ENCODE measurements around the gene CYP19A1. TPM values are rescaled to one million over a fixed set of nuclear protein-coding genes. Genes with fewer than 3 reads are reported as not detected.

CYP19A1 gene
- polyA plus RNA-seq, 1 of the 3 experiments (the other 2 are of a cell fraction), result 0.03 TPM

- 85% methylated on average over 9 of the region's 9 CpGs for WGBS (ENCODE audit: low lambda C conversion rate)
- H2AFZ ChIP-seq (ENCODE audit: low read depth), result no peak overlapping the region
- POLR2A ChIA-PET, result no interaction called here
Measured at GRCh38 chr15:51163843-51164242, 174.6 kb downstream of the CYP19A1 start.

More at GRCh38 chr15:51163843-51164242, 174.6 kb downstream of the CYP19A1 start:
- CTCF ChIA-PET, result interaction anchor here (0.8 to 16.3 kb wide), 36 partner anchors 14 to 612 kb away, joined by 3 to 284 read pairs (median 6); no protein-coding TSS in a partner anchor
- peaks cover 0 to 6% of the 10 kb centered on the region in 2 experiments; a peak in 2 of 4 replicates for H3K4me1 ChIP-seq (ENCODE audit: control insufficient read depth in 1 of 2, insufficient read depth in 2 of 2, low read depth in 1 of 2, low read length in 1 of 2)
- no peak for DNase-seq
- no peaks in the 10 kb centered on the region for H3K79me2 ChIP-seq (ENCODE audit: insufficient read depth)
- H3K4me3 ChIP-seq (ENCODE audit: low read depth in 2 of 2, low read length in 1 of 2), result no peak overlapping the region
- H3K27ac ChIP-seq (ENCODE audit: low read depth in 2 of 2, low read length in 1 of 2), result no peak overlapping the region
- H3K4me2 ChIP-seq, result no peak overlapping the region
- H3K9me3 ChIP-seq, result no peaks in the 10 kb centered on the region
- H4K20me1 ChIP-seq (ENCODE audit: insufficient read depth), result no peaks in the 10 kb centered on the region
- no peaks in the 10 kb centered on the region for H3F3A ChIP-seq (replicated peaks; ENCODE audit: insufficient read depth)
- TF ChIP-seq GATA2 (CRISPR knock-in tag; IDR thresholded peaks at IDR 0.05) (no peak), ELF1 (IDR thresholded peaks at IDR 0.05) (no peak), RFX5 (IDR thresholded peaks at IDR 0.05; ENCODE audit: low read length) (no peak), PBX3 (IDR thresholded peaks at IDR 0.05) (no peak), TCF12 (IDR thresholded peaks at IDR 0.05) (no peak), POLR2AphosphoS5 (IDR thresholded peaks at IDR 0.05; ENCODE audit: low read depth, low read length) (no peak), IRF3 (IDR thresholded peaks at IDR 0.05; ENCODE audit: low read depth, low read length) (no peak), SMC3 (IDR thresholded peaks at IDR 0.05; ENCODE audit: low read depth, low read length) (no peak)
- TF ChIP-seq, protein P1, sequence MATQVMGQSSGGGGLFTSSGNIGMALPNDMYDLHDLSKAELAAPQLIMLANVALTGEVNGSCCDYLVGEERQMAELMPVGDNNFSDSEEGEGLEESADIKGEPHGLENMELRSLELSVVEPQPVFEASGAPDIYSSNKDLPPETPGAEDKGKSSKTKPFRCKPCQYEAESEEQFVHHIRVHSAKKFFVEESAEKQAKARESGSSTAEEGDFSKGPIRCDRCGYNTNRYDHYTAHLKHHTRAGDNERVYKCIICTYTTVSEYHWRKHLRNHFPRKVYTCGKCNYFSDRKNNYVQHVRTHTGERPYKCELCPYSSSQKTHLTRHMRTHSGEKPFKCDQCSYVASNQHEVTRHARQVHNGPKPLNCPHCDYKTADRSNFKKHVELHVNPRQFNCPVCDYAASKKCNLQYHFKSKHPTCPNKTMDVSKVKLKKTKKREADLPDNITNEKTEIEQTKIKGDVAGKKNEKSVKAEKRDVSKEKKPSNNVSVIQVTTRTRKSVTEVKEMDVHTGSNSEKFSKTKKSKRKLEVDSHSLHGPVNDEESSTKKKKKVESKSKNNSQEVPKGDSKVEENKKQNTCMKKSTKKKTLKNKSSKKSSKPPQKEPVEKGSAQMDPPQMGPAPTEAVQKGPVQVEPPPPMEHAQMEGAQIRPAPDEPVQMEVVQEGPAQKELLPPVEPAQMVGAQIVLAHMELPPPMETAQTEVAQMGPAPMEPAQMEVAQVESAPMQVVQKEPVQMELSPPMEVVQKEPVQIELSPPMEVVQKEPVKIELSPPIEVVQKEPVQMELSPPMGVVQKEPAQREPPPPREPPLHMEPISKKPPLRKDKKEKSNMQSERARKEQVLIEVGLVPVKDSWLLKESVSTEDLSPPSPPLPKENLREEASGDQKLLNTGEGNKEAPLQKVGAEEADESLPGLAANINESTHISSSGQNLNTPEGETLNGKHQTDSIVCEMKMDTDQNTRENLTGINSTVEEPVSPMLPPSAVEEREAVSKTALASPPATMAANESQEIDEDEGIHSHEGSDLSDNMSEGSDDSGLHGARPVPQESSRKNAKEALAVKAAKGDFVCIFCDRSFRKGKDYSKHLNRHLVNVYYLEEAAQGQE (IDR thresholded peaks at IDR 0.05; ENCODE audit: low read depth, low read length), result no peak
- H3K9ac ChIP-seq, result no peak overlapping the region
- H3K9me2 ChIP-seq, result no peaks in the 10 kb centered on the region
- no peaks in the 10 kb centered on the region for H3K36me3 ChIP-seq (replicated peaks in 1 of 2; ENCODE audit: control insufficient read depth in 1 of 2, insufficient read depth in 2 of 2, low read length in 1 of 2)
- H3K27me3 ChIP-seq (ENCODE audit: insufficient read depth), result no peaks in the 10 kb centered on the region; the same call in 1 of the 2 replicates

Data from SK-N-SH (cell line).